ENCODE results near the gene IP6K3.

IP6K3 gene

GRCh38 chr6:33746036-33746600 lies 587 bp downstream of the IP6K3 start:
- peak; percentile 61 for DNase-seq
- Histone ChIP-seq H3K27ac (peak overlapping the region; percentile 87), H3K4me3 (ENCODE audit: low read depth, low read length) (no peak overlapping the region), H3K27me3 (ENCODE audit: insufficient read depth, low read depth, severe bottlenecking) (no peaks in the 10 kb centered on the region), H3K9me3 (ENCODE audit: severe bottlenecking) (no peaks in the 10 kb centered on the region), H3K36me3 (no peaks in the 10 kb centered on the region)
- 0 out of 2 replicates have a peak, but pooled peaks have one; percentile 12 for TF ChIP-seq CTCF (IDR thresholded peaks at IDR 0.05; ENCODE audit: low read depth, low read length)

- TF ChIP-seq CTCF (IDR thresholded peaks at IDR 0.05; ENCODE audit: low read depth, low read length) = no peak
- H3K27me3 ChIP-seq (ENCODE audit: insufficient read depth, low read depth, severe bottlenecking) = no peaks in the 10 kb centered on the region
- H3K27ac ChIP-seq = peak overlapping the region; percentile 87
- H3K36me3 ChIP-seq = no peaks in the 10 kb centered on the region
- DNase-seq = no peak
- H3K9me3 ChIP-seq (ENCODE audit: severe bottlenecking) = no peaks in the 10 kb centered on the region
- H3K4me3 ChIP-seq (ENCODE audit: low read depth, low read length) = no peak overlapping the region
Observed at GRCh38 chr6:33745548-33745947, 1.2 kb downstream of the IP6K3 start.

GRCh38 chr6:33744895-33745546 lies 1.7 kb downstream of the IP6K3 start:
- H3K27me3 ChIP-seq (ENCODE audit: insufficient read depth, low read depth, severe bottlenecking) = no peaks in the 10 kb centered on the region

GRCh38 chr6:33744001-33744848 lies 2.5 kb downstream of the IP6K3 start:
- no peak overlapping the region for H3K4me3 ChIP-seq (ENCODE audit: low read depth, low read length)
- peak overlapping the region; percentile 87 for H3K27ac ChIP-seq
- TF ChIP-seq CTCF (IDR thresholded peaks at IDR 0.05; ENCODE audit: low read depth, low read length) = peak; percentile 99
- H3K36me3 ChIP-seq = no peaks in the 10 kb centered on the region
- peak; percentile 95 for DNase-seq
- no peaks in the 10 kb centered on the region for H3K9me3 ChIP-seq (ENCODE audit: severe bottlenecking)
- H3K27me3 ChIP-seq (ENCODE audit: insufficient read depth, low read depth, severe bottlenecking) = no peaks in the 10 kb centered on the region

More at GRCh38 chr6:33744895-33745546, 1.7 kb downstream of the IP6K3 start:
- DNase-seq = peak; percentile 66
- Histone ChIP-seq H3K27ac (peak overlapping the region; percentile 87), H3K9me3 (ENCODE audit: severe bottlenecking) (no peaks in the 10 kb centered on the region), H3K36me3 (no peaks in the 10 kb centered on the region), H3K4me3 (ENCODE audit: low read depth, low read length) (no peak overlapping the region)
- no peak for TF ChIP-seq CTCF (IDR thresholded peaks at IDR 0.05; ENCODE audit: low read depth, low read length)

- H3K9me3 ChIP-seq (ENCODE audit: severe bottlenecking) = no peaks in the 10 kb centered on the region
- no peak overlapping the region for H3K4me3 ChIP-seq (ENCODE audit: low read depth, low read length)
- H3K27me3 ChIP-seq (ENCODE audit: insufficient read depth, low read depth, severe bottlenecking) = no peaks in the 10 kb centered on the region
- no peaks in the 10 kb centered on the region for H3K36me3 ChIP-seq
- DNase-seq = no peak
- no peak overlapping the region for H3K27ac ChIP-seq
- no peak for TF ChIP-seq CTCF (IDR thresholded peaks at IDR 0.05; ENCODE audit: low read depth, low read length)
Observed at GRCh38 chr6:33742837-33743236, 3.9 kb downstream of the IP6K3 start.
